Cardiac fibroblast (primary cell): Measurements from ENCODE around the gene URB1.

Experiments
- DNase-seq, 2 donors: peaks; one replicate each; pipeline versions ENCODE4 v3.0.0 to v3.0.0-alpha.2; 2010; ENCODE audit warnings: low read depth in 2 of 2
- H3K4me3 ChIP-seq, 2 donors: replicated peaks in 1 of 2; 1 replicate in 1 of 2; 2 replicates in 1 of 2; pipeline ENCODE4 v1.5.1; 2011; ENCODE audit warnings: low read depth in 2 of 2, low read length in 2 of 2, mild to moderate bottlenecking in 2 of 2, moderate library complexity in 1 of 2
- TF ChIP-seq, protein P1 (sequence below): IDR thresholded peaks from one replicate; pipeline ENCODE4 v1.5.1; 2011; ENCODE audit warnings: low read depth, mild to moderate bottlenecking, low read length, inconsistent platforms

Gene URB1

DNA sequence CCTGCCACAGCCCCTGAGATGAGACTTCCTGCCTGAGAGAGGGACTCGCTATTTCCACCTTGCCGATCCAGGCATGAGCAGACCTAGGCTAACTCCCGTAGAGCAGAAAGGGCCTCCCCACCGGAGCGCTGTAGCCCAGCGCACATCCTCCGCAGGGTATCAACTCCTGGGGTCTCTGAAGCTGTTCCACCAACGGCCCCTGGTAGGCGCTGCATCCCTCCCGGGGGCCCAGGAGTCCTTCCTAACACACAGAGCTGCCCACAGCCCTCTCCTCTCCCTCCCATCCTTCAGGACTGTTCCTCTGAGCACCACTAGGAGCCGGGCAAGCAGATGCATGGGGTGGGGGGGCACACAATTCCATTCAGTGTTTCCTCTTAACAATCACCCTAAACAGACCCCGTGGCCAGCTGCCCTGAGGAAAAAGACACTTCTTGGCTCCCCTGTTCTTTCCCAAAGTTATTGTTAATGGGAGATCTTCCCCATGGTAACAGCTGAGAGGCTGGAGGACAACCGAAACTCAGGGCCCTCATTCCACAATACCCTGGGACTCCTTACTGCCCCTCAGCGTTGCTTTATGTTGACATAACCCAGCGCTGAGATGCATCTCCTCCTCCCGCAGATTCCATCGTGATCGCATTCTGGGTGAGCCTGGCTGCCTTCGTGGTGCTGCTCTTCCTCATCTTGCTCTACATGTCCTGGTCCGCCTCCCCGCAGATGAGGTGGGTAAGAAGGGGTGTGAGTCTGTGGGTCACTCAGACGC, 86.6 kb downstream of the URB1 start:
- TF ChIP-seq, protein P1, sequence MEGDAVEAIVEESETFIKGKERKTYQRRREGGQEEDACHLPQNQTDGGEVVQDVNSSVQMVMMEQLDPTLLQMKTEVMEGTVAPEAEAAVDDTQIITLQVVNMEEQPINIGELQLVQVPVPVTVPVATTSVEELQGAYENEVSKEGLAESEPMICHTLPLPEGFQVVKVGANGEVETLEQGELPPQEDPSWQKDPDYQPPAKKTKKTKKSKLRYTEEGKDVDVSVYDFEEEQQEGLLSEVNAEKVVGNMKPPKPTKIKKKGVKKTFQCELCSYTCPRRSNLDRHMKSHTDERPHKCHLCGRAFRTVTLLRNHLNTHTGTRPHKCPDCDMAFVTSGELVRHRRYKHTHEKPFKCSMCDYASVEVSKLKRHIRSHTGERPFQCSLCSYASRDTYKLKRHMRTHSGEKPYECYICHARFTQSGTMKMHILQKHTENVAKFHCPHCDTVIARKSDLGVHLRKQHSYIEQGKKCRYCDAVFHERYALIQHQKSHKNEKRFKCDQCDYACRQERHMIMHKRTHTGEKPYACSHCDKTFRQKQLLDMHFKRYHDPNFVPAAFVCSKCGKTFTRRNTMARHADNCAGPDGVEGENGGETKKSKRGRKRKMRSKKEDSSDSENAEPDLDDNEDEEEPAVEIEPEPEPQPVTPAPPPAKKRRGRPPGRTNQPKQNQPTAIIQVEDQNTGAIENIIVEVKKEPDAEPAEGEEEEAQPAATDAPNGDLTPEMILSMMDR: peak; percentile 34
- H3K4me3 ChIP-seq: no peak overlapping the region
- peak in 1 of 2 donors; percentile 8 for DNase-seq

DNA sequence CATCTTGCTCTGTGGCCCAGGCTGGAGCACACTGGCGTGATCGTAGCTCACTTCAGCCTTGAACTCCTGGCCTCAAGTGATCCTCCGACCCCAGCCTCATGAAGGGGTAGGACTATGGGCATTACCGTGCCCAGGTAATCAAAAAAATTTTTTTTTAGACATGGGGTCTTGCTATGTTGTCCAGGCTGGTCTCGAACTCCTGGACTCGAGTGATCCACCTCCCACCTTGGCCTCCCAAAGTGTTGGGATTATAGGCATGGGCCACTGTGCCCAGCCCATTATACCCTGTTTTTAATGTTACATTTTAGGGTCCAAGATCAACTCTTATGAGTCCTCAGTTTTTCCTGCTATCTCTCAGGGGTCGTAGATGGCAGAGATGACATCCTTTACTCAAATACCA, 87.8 kb downstream of the URB1 start:
- DNase-seq: no peak
- H3K4me3 ChIP-seq: no peak overlapping the region
- TF ChIP-seq, protein P1: no peak

DNA sequence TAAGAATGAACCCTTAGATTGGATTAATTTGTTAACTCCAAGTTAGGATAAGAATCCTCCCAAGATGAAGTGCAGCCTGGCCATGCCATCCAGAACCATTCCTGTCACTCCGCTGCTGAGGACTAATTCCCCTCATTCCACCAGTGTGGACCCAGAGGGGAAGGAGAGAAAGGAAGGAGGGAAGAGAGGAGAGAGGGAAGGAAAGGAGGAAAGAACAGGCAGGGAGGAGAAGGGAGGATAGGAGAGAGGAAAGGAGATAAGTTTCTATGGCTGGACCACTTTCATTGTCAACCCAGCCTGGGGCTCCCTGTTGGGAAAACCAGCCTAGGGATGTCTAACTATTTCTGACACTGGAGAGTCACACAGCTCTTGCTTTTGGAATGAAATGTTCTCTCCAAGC, 89.4 kb downstream of the URB1 start:
- DNase-seq: no peak
- TF ChIP-seq, protein P1: no peak
- no peak overlapping the region for H3K4me3 ChIP-seq

DNA sequence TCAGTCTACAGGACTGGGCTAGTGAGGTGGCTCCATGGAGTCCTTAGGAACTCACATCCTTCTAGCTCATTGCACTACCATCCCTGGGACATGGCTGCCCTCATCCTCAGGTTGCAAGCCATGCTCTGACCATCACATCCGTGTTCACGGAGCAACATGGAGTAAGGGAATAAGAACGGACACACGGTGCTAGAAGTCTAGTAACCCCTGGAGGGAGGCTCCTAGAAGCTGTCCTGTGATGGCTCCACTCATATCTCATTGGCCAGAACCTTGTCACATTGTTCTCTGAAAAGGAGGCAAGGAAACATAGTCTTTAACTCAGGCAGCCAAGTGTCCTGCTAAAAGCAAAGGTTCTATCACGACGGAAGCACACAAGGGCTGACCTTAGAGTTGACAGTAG, 90.3 kb downstream of the URB1 start:
- H3K4me3 ChIP-seq: no peak overlapping the region
- TF ChIP-seq, protein P1: no peak
- no peak for DNase-seq

GRCh38 chr21:32301596-32301995, 91.2 kb downstream of the URB1 start:
- no peak for DNase-seq
- H3K4me3 ChIP-seq: no peak overlapping the region
- TF ChIP-seq, protein P1: no peak

GRCh38 chr21:32300117-32300681, 92.6 kb downstream of the URB1 start:
- H3K4me3 ChIP-seq: no peak overlapping the region
- TF ChIP-seq, protein P1: no peak
- DNase-seq: no peak

- H3K4me3 ChIP-seq: no peak overlapping the region
- DNase-seq: no peak
- TF ChIP-seq, protein P1: no peak
These were observed 93.1 kb downstream of the URB1 start for GRCh38 chr21:32299695-32300094.
